CD4-positive, alpha-beta T cell (primary cell): Measurements from ENCODE around the gene GSAP. TPM values are rescaled to one million over a fixed set of nuclear protein-coding genes. Genes with fewer than 3 reads are reported as not detected.

Experiments
- ATAC-seq: fragments of 200-7000 bp; cut with Tn5 transposase; one replicate; pipeline ENCODE4 v1.10.0; 2022; ENCODE audit warnings: mild to moderate bottlenecking; ENCODE audit not compliant: poor library complexity
- CTCF ChIA-PET: fragments of 350-600 bp; sonication (Branson Sonifier 250); formaldehyde crosslinking; loops from one replicate; lab custom pipeline; 2021; ENCODE audit warnings: antibody characterized with exemption, inconsistent platforms; lab: Charles Lee
- POLR2A ChIA-PET: fragments of 350-600 bp; sonication (Branson Sonifier 250); formaldehyde crosslinking; loops from one replicate; lab custom pipeline; 2021; ENCODE audit warnings: antibody characterized with exemption, inconsistent platforms; lab: Charles Lee
- DNase-seq, 14 experiments: peaks; one replicate each; pipeline ENCODE4 v3.0.0-alpha.2; 2013 to 2020; ENCODE audit warnings: mixed read lengths in 2 of 14
- H3K27ac ChIP-seq, 2 donors: one replicate each; pipeline versions ENCODE4 v1.5.1 to v1.7.0; 2013; ENCODE audit warnings: low read length in 2 of 2, low read depth in 1 of 2, mild to moderate bottlenecking in 1 of 2
- H3K27me3 ChIP-seq, 2 experiments: 1 replicate in 1 of 2; 2 replicates in 1 of 2; pipeline versions ENCODE4 v1.6.1 to v1.7.0; 2013; ENCODE audit warnings: low read length in 2 of 2, control low read depth in 1 of 2, mild to moderate bottlenecking in 1 of 2, moderate library complexity in 1 of 2; ENCODE audit not compliant: insufficient read depth in 2 of 2, control insufficient read depth in 1 of 2
- H3K36me3 ChIP-seq: one replicate; pipeline ENCODE4 v1.6.1; 2013; ENCODE audit warnings: low read length, control low read depth; ENCODE audit not compliant: insufficient read depth
- H3K4me1 ChIP-seq: one replicate; pipeline ENCODE4 v1.6.1; 2013; ENCODE audit warnings: low read length, control low read depth; ENCODE audit not compliant: insufficient read depth
- H3K4me3 ChIP-seq: one replicate; pipeline ENCODE4 v1.5.1; 2013; ENCODE audit warnings: mild to moderate bottlenecking, low read length, moderate library complexity
- H3K9me3 ChIP-seq, 2 experiments: 1 replicate in 1 of 2; 2 replicates in 1 of 2; pipeline versions ENCODE4 v1.6.1 to v1.7.0; 2013; ENCODE audit warnings: low read length in 2 of 2, mild to moderate bottlenecking in 2 of 2, control low read depth in 1 of 2, moderate library complexity in 1 of 2; ENCODE audit not compliant: control insufficient read depth in 1 of 2, insufficient read depth in 1 of 2
- H3K27ac Mint-ChIP-seq: one replicate; pipeline ENCODE4 v1.8.0; 2020; ENCODE audit warnings: mixed read lengths
- H3K27me3 Mint-ChIP-seq: one replicate; pipeline ENCODE4 v1.8.0; 2021; ENCODE audit warnings: mixed read lengths
- H3K36me3 Mint-ChIP-seq: one replicate; pipeline ENCODE4 v1.8.0; 2021; ENCODE audit warnings: low read depth, mixed read lengths
- H3K4me1 Mint-ChIP-seq: one replicate; pipeline ENCODE4 v1.8.0; 2021; ENCODE audit warnings: low read depth, mixed read lengths
- H3K4me3 Mint-ChIP-seq: one replicate; pipeline ENCODE4 v1.8.0; 2020; ENCODE audit warnings: mild to moderate bottlenecking, mixed read lengths
- H3K9me3 Mint-ChIP-seq: one replicate; pipeline ENCODE4 v1.8.0; 2020; ENCODE audit warnings: mixed read lengths
- intact Hi-C, 2 experiments: fragments of 100-400 bp; cut with DNase I in 1 of 2; cut with micrococcal nuclease in 1 of 2; formaldehyde crosslinking; loops; one replicate each; pipeline versions ENCODE4 v1.15.1 to v1.9.0; 2023 to 2025; cut with DNase I, micrococcal nuclease
- total RNA-seq, 174 experiments: library from RNA in 2 of 174; stranded (reverse) in 2 of 174; gene quantifications; one replicate each; pipeline ENCODE4 v1.2.3 and lab custom pipeline; 2021 to 2026
- TF ChIP-seq, protein P1 (sequence below): fragments of 200-600 bp; IDR thresholded peaks from one replicate; pipeline ENCODE4 v1.8.0; 2022; ENCODE audit warnings: antibody characterized with exemption, mild to moderate bottlenecking

GSAP gene
- total RNA-seq, 2 experiments from 2014 or later = 19.1 to 19.5 TPM

DNA sequence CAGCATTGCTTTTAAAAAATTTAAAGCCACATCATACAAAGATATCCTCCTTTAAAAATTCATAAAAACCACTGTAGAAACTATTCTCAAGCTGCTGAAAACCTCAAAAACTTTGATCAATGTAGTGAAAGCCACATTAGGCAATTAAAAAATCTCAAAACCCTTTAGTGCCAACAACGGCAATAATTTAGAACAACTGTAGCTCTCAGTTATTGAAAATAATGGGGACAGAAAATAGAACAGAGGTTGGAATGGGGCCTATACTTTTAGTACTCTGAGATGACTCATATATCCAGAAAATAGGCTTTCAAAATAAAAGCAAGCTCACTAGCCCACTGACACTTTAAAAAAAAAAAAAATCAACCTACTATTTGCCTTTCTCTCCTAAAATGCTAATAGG, 87.5 kb downstream of the GSAP start:
- ChIA-PET CTCF (interaction anchor here (1.0 to 1.3 kb wide), 2 partner anchors 20 to 82 kb away, joined by 3 to 4 read pairs; no protein-coding TSS in a partner anchor), POLR2A (interaction anchor here (0.6 to 1.4 kb wide), 3 partner anchors 22 to 69 kb away, joined by 3 to 5 read pairs (median 3); no protein-coding TSS in a partner anchor)
- intact Hi-C loops = no loop called here
- Mint-ChIP-seq H3K27me3 (no peaks in the 10 kb centered on the region), H3K36me3 (peaks cover 29% of the 10 kb centered on the region), H3K4me1 (peaks cover 43% of the 10 kb centered on the region), H3K9me3 (no peaks in the 10 kb centered on the region), H3K4me3 (no peak overlapping the region), H3K27ac (peak overlapping the region; percentile 10)
- no peak overlapping the region for H3K4me3 ChIP-seq
- H3K36me3 ChIP-seq = peaks cover 4% of the 10 kb centered on the region
- ATAC-seq (no peak), DNase-seq (peak in 1 of 14 experiments; percentile 13)
- no peak overlapping the region for H3K27ac ChIP-seq
- TF ChIP-seq, protein P1, sequence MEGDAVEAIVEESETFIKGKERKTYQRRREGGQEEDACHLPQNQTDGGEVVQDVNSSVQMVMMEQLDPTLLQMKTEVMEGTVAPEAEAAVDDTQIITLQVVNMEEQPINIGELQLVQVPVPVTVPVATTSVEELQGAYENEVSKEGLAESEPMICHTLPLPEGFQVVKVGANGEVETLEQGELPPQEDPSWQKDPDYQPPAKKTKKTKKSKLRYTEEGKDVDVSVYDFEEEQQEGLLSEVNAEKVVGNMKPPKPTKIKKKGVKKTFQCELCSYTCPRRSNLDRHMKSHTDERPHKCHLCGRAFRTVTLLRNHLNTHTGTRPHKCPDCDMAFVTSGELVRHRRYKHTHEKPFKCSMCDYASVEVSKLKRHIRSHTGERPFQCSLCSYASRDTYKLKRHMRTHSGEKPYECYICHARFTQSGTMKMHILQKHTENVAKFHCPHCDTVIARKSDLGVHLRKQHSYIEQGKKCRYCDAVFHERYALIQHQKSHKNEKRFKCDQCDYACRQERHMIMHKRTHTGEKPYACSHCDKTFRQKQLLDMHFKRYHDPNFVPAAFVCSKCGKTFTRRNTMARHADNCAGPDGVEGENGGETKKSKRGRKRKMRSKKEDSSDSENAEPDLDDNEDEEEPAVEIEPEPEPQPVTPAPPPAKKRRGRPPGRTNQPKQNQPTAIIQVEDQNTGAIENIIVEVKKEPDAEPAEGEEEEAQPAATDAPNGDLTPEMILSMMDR = no peak
- H3K9me3 ChIP-seq = no peaks in the 10 kb centered on the region
- H3K27me3 ChIP-seq = no peaks in the 10 kb centered on the region
- peaks cover 18% of the 10 kb centered on the region for H3K4me1 ChIP-seq

DNA sequence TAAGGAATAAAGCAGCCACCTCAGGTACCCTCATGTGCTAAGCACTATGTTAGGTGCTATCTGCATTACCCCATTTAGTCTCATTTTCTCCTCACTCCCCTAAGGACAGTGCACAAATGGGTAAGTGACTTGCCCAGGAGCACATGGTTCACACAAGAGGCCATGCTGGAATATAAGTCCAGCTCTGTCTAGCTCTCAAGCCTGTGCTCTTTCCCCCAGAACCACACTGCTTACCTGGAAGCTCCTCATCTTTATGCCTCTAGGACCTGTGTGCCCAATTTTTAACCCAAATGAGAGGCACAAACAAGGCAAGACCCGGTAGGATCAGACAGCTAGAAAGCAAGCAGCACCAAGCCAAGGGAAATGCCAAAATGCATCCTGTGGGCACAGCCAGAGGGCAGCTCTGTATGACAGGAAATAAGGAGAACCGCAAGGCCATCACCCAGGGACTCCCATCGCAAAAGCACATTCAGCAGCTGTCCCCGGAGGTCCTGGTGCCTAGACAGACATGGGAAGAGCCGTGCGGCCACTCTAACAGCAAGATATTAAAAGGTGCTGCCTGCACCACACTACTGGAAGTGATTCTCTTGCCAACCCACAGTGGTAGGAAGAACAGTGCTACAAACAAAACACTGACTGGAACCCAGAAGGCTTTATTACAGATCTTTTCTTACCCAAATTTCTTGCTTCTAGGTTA, 88.1 kb downstream of the GSAP start:
- Mint-ChIP-seq H3K9me3 (no peaks in the 10 kb centered on the region), H3K4me3 (no peak overlapping the region), H3K27ac (peak overlapping the region; percentile 10), H3K27me3 (no peaks in the 10 kb centered on the region), H3K36me3 (peaks cover 32% of the 10 kb centered on the region), H3K4me1 (peaks cover 43% of the 10 kb centered on the region)
- DNase-seq (peak in 6 of 14 experiments; percentile 5 to 68 (median 42)), ATAC-seq (no peak)
- Histone ChIP-seq H3K27me3 (no peaks in the 10 kb centered on the region), H3K36me3 (peaks cover 4% of the 10 kb centered on the region), H3K9me3 (no peaks in the 10 kb centered on the region), H3K4me3 (no peak overlapping the region), H3K27ac (no peak overlapping the region), H3K4me1 (peaks cover 18% of the 10 kb centered on the region)
- intact Hi-C loops = no loop called here
- POLR2A ChIA-PET = interaction anchor here (1.4 kb wide), 1 partner anchor 23 kb away, joined by 3 read pairs; no protein-coding TSS in a partner anchor
- CTCF ChIA-PET = interaction anchor here (1.0 to 1.3 kb wide), 2 partner anchors 21 to 81 kb away, joined by 3 to 4 read pairs; no protein-coding TSS in a partner anchor
- TF ChIP-seq, protein P1 = no peak

DNA sequence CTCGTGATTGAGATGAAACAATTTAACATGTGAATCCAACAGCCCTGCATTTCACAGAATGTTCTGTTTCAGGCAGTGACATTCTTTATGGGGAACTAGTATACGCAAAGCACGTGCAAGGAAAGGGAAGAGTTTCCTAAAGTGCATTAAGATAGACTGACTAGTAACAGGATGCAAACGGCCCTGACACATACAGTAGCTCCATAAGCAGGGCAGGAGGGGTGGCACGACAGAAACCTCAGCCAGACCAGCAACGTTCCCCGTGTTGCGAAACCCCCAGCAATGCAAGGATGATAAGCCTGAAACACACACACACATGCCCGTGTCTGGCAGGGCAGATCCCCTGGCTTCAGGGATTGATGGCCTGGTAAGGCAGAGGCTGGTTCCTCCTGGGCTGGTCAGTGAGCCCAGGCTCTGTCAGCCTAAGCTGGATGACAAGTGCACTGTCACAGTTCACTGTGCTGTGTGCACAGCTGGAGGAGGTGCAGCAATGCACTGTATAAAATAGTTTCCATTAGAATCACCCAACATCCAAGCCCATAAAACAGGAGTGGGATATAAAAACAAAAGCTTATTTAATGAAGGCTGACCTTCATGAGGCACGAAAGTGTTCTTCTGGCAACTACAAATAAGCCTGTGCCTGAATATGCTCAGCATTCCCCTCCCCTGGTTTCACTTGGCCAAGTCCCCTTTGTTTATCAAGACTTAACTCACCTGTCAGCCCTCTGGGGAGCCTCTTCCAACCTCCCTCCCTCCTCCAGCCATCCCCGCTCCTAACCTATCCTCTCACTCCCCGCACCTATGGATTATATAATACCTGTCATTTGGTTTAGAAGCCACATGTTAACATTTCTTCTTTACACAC, 88.8 kb downstream of the GSAP start:
- POLR2A ChIA-PET = interaction anchor here (1.4 kb wide), 1 partner anchor 24 kb away, joined by 3 read pairs; no protein-coding TSS in a partner anchor
- ATAC-seq (no peak), DNase-seq (peak in 2 of 14 experiments; percentile 60 to 74)
- H3K4me1 Mint-ChIP-seq = peaks cover 43% of the 10 kb centered on the region
- CTCF ChIA-PET = no interaction called here
- peaks cover 38% of the 10 kb centered on the region for H3K36me3 Mint-ChIP-seq
- Histone ChIP-seq H3K4me1 (peaks cover 18% of the 10 kb centered on the region), H3K36me3 (peaks cover 4% of the 10 kb centered on the region), H3K27ac (no peak overlapping the region), H3K9me3 (no peaks in the 10 kb centered on the region), H3K4me3 (no peak overlapping the region), H3K27me3 (no peaks in the 10 kb centered on the region)
- intact Hi-C loops = no loop called here
- no peaks in the 10 kb centered on the region for H3K9me3 Mint-ChIP-seq
- H3K27ac Mint-ChIP-seq = no peak overlapping the region
- H3K4me3 Mint-ChIP-seq = no peak overlapping the region
- TF ChIP-seq, protein P1 = no peak
- H3K27me3 Mint-ChIP-seq = no peaks in the 10 kb centered on the region
